ENCODE measurements around the gene ZNF80.

DNA sequence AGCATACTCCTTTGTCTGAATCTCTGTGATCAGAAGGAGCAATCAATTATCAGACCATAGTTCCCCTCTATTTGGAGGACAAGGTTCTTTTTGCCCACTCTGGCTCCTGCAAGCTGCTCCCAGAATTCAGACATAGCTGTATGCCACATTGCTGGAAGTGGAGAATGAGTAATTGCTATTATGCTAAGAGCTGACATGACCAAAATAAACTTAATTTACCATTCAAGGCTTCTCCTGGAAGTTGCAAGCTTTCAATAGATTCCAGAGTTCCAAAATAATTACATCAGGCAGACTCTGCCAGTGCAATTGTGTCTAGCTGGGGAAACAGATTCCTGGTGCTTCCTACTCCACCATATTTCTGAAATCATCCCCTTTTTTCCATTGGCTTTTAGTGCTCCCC is 50.9 kb downstream of the ZNF80 start:
- no peak for TF ChIP-seq POLR2AphosphoS5 (IDR thresholded peaks at IDR 0.05)
- TF ChIP-seq, protein P1, sequence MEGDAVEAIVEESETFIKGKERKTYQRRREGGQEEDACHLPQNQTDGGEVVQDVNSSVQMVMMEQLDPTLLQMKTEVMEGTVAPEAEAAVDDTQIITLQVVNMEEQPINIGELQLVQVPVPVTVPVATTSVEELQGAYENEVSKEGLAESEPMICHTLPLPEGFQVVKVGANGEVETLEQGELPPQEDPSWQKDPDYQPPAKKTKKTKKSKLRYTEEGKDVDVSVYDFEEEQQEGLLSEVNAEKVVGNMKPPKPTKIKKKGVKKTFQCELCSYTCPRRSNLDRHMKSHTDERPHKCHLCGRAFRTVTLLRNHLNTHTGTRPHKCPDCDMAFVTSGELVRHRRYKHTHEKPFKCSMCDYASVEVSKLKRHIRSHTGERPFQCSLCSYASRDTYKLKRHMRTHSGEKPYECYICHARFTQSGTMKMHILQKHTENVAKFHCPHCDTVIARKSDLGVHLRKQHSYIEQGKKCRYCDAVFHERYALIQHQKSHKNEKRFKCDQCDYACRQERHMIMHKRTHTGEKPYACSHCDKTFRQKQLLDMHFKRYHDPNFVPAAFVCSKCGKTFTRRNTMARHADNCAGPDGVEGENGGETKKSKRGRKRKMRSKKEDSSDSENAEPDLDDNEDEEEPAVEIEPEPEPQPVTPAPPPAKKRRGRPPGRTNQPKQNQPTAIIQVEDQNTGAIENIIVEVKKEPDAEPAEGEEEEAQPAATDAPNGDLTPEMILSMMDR (IDR thresholded peaks at IDR 0.05), result no peak

Data from breast epithelium (tissue), 3 donors.